ENCODE results near the gene CACHD1.

The CACHD1 gene

DNA sequence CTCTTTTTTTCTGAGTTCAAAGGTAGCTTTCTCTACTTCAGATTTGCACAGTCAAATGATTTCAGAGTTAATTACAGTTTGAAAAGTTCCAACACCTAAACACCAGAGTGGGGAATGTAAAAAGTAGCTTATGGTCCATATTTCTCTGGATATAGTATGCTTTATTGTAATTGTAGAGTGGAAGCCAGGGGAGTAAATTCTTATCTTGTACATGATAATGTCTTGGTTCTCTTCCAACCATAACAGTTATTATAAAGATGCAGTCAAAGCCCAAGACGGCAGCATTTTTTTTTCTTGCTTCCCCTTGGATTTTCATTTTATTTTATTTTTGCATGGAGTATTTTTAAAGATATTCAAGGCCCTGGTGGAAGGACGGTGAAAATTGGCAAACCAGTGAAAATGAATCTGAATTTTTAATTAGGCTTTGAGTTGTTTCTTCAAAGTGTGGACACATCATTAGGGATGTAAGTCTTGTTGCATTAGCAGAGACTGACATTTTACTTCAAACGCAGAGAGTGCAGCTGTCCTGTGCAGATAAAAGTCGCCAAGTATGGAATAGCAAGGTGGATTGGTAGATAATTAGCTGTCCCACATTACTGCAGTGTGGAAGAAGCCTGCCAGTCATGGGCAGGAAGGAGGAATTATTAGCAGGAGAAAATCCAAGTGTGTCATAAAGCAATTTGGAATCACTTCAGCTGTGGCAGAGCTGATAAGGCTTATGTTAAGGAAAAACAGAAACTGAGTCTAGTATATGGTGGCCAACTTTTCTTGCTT lies 11.3 kb downstream of the CACHD1 start:
- Histone ChIP-seq H3K4me2 (ENCODE audit: low read length) (no peak overlapping the region), H3K27ac (ENCODE audit: low read depth, low read length) (no peak overlapping the region), H3K79me1 (ENCODE audit: low read length) (peaks cover 27% of the 10 kb centered on the region), H4K5ac (ENCODE audit: low read length) (no peak overlapping the region), H3K56ac (ENCODE audit: low read length) (no peak overlapping the region), H2BK15ac (replicated peaks; ENCODE audit: low read depth) (no peak overlapping the region), H3K4ac (ENCODE audit: low read depth, low read length) (no peak overlapping the region), H4K8ac (ENCODE audit: low read depth, low read length) (no peak overlapping the region), H2BK5ac (ENCODE audit: low read length) (no peak overlapping the region), H3K4me3 (ENCODE audit: low read length) (no peak overlapping the region), H3K36me3 (ENCODE audit: control insufficient read depth, insufficient read depth, low read length) (no peaks in the 10 kb centered on the region), H3K79me2 (ENCODE audit: control insufficient read depth, insufficient read depth, low read length) (peaks cover 73% of the 10 kb centered on the region), H3K23ac (ENCODE audit: low read length) (no peak overlapping the region), H3K18ac (ENCODE audit: low read length) (no peak overlapping the region), H3K9ac (ENCODE audit: low read length) (no peak overlapping the region), H2BK120ac (ENCODE audit: low read depth, low read length) (no peak overlapping the region), H3K4me1 (ENCODE audit: control insufficient read depth, low read depth, low read length) (peaks cover 21% of the 10 kb centered on the region), H3K27me3 (ENCODE audit: insufficient read depth, low read length, poor library complexity) (no peaks in the 10 kb centered on the region), H2AK5ac (ENCODE audit: low read length) (no peak overlapping the region)
- WGBS (ENCODE audit: extremely low coverage, insufficient coverage, low lambda C conversion rate) = no CpG with 5 or more reads among the region's 4 CpGs
- DNase-seq = no peak

DNA sequence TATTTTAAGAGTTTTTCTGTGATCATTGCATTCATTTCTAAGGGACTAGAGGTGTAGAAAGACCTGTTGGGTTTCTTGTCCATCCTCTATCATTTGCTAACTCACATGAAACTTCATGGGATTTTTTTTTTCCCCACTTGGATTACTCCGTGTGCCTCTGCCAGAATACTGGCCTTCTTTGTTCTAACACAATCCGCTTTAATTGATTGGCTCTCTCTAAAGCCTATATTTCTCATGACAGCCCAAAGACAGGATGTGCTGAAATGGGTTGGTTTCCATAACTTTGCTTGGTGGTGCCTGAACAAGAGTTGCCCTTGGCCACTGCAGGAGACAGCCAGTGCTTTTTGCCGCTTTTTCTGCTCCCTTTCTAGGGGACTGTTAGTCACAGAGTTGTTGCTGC lies 12.2 kb downstream of the CACHD1 start:
- H3K79me1 ChIP-seq (ENCODE audit: low read length) = peaks cover 27% of the 10 kb centered on the region
- no peak overlapping the region for H4K5ac ChIP-seq (ENCODE audit: low read length)
- H2AK5ac ChIP-seq (ENCODE audit: low read length) = no peak overlapping the region
- no peak overlapping the region for H3K9ac ChIP-seq (ENCODE audit: low read length)
- H3K56ac ChIP-seq (ENCODE audit: low read length) = no peak overlapping the region
- H3K4me1 ChIP-seq (ENCODE audit: control insufficient read depth, low read depth, low read length) = peaks cover 21% of the 10 kb centered on the region
- H2BK15ac ChIP-seq (replicated peaks; ENCODE audit: low read depth) = no peak overlapping the region
- H2BK120ac ChIP-seq (ENCODE audit: low read depth, low read length) = no peak overlapping the region
- H3K27me3 ChIP-seq (ENCODE audit: insufficient read depth, low read length, poor library complexity) = no peaks in the 10 kb centered on the region
- no peak for DNase-seq
- H3K4ac ChIP-seq (ENCODE audit: low read depth, low read length) = no peak overlapping the region
- no peaks in the 10 kb centered on the region for H3K36me3 ChIP-seq (ENCODE audit: control insufficient read depth, insufficient read depth, low read length)
- H2BK5ac ChIP-seq (ENCODE audit: low read length) = no peak overlapping the region
- no peak overlapping the region for H3K23ac ChIP-seq (ENCODE audit: low read length)
- H3K4me2 ChIP-seq (ENCODE audit: low read length) = no peak overlapping the region
- H3K27ac ChIP-seq (ENCODE audit: low read depth, low read length) = no peak overlapping the region
- no CpG with 5 or more reads among the region's 3 CpGs for WGBS (ENCODE audit: extremely low coverage, insufficient coverage, low lambda C conversion rate)
- H4K8ac ChIP-seq (ENCODE audit: low read depth, low read length) = no peak overlapping the region
- no peak overlapping the region for H3K18ac ChIP-seq (ENCODE audit: low read length)
- peaks cover 74% of the 10 kb centered on the region for H3K79me2 ChIP-seq (ENCODE audit: control insufficient read depth, insufficient read depth, low read length)
- H3K4me3 ChIP-seq (ENCODE audit: low read length) = no peak overlapping the region

DNA sequence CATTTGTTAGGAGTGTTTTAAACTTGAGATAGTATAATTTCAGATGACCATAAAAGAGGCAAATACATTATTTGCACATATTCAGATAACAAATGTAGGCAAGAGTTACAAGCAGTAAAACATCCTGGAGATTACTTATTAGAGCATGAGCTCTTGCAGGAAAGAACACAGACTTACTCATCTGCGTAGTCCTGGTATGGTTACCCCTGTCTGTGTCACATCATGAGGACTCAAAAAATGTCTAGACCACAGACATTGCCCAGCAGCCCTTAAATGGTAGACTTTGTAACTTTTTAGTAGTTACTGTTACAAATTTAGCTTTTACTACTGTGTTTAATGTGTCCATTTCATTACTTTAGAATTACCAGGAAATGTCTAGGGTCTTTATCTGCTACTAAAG lies 12.8 kb downstream of the CACHD1 start:
- no peak overlapping the region for H3K23ac ChIP-seq (ENCODE audit: low read length)
- H2BK5ac ChIP-seq (ENCODE audit: low read length) = no peak overlapping the region
- H3K56ac ChIP-seq (ENCODE audit: low read length) = no peak overlapping the region
- H2BK15ac ChIP-seq (replicated peaks; ENCODE audit: low read depth) = no peak overlapping the region
- H3K36me3 ChIP-seq (ENCODE audit: control insufficient read depth, insufficient read depth, low read length) = no peaks in the 10 kb centered on the region
- no peak overlapping the region for H3K27ac ChIP-seq (ENCODE audit: low read depth, low read length)
- no peak overlapping the region for H3K18ac ChIP-seq (ENCODE audit: low read length)
- no peaks in the 10 kb centered on the region for H3K27me3 ChIP-seq (ENCODE audit: insufficient read depth, low read length, poor library complexity)
- WGBS (ENCODE audit: extremely low coverage, insufficient coverage, low lambda C conversion rate) = no CpG with 5 or more reads among the region's 1 CpG
- no peak overlapping the region for H4K5ac ChIP-seq (ENCODE audit: low read length)
- peaks cover 76% of the 10 kb centered on the region for H3K79me2 ChIP-seq (ENCODE audit: control insufficient read depth, insufficient read depth, low read length)
- H3K4me1 ChIP-seq (ENCODE audit: control insufficient read depth, low read depth, low read length) = peaks cover 23% of the 10 kb centered on the region
- H4K8ac ChIP-seq (ENCODE audit: low read depth, low read length) = no peak overlapping the region
- H3K4ac ChIP-seq (ENCODE audit: low read depth, low read length) = no peak overlapping the region
- H2AK5ac ChIP-seq (ENCODE audit: low read length) = no peak overlapping the region
- H2BK120ac ChIP-seq (ENCODE audit: low read depth, low read length) = no peak overlapping the region
- no peak overlapping the region for H3K9ac ChIP-seq (ENCODE audit: low read length)
- peaks cover 27% of the 10 kb centered on the region for H3K79me1 ChIP-seq (ENCODE audit: low read length)
- DNase-seq = no peak
- H3K4me3 ChIP-seq (ENCODE audit: low read length) = no peak overlapping the region
- no peak overlapping the region for H3K4me2 ChIP-seq (ENCODE audit: low read length)

DNA sequence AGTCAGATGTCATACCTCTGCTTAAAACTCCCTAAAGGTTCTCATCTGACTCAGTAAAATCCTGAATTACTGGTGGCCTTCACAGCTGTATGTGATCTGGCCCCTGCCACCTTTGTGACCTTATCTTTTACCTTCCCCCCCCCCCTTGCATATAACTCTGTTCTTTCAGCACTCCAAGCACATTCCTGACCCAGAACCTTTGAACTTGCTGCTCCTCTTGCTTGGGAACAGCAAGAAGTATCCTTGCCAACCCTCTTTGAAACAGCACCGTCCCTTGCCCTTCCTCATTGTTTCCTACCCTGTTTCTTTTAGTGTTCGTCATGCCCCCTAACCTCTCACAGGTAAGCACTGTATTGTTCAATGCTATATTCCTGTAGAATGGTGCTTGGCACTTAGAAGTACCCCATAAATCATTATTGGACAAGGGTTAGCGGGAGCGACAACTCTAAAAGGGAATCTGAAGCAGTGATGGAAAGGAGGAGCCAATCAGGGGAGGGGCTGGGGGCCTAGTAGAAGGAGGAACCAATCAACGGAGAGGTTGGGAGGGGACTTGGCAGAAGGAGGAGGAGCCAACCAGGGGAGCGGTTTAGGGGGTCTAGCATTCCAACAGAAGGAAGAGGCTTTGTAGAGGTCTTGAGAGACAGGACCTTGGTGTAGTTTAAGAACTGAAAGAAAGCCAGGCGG lies 13.9 kb downstream of the CACHD1 start:
- Histone ChIP-seq H4K8ac (ENCODE audit: low read depth, low read length) (no peak overlapping the region), H3K4me3 (ENCODE audit: low read length) (no peak overlapping the region), H4K5ac (ENCODE audit: low read length) (no peak overlapping the region), H3K9ac (ENCODE audit: low read length) (no peak overlapping the region), H2AK5ac (ENCODE audit: low read length) (no peak overlapping the region), H3K79me1 (ENCODE audit: low read length) (peaks cover 23% of the 10 kb centered on the region), H3K36me3 (ENCODE audit: control insufficient read depth, insufficient read depth, low read length) (no peaks in the 10 kb centered on the region), H3K23ac (ENCODE audit: low read length) (no peak overlapping the region), H3K56ac (ENCODE audit: low read length) (no peak overlapping the region), H2BK5ac (ENCODE audit: low read length) (no peak overlapping the region), H2BK120ac (ENCODE audit: low read depth, low read length) (no peak overlapping the region), H3K4me1 (ENCODE audit: control insufficient read depth, low read depth, low read length) (peaks cover 22% of the 10 kb centered on the region), H3K4ac (ENCODE audit: low read depth, low read length) (no peak overlapping the region), H3K79me2 (ENCODE audit: control insufficient read depth, insufficient read depth, low read length) (peaks cover 71% of the 10 kb centered on the region), H3K27ac (ENCODE audit: low read depth, low read length) (no peak overlapping the region), H2BK15ac (replicated peaks; ENCODE audit: low read depth) (no peak overlapping the region), H3K4me2 (ENCODE audit: low read length) (no peak overlapping the region), H3K18ac (ENCODE audit: low read length) (no peak overlapping the region), H3K27me3 (ENCODE audit: insufficient read depth, low read length, poor library complexity) (no peaks in the 10 kb centered on the region)
- peak; percentile 71 for DNase-seq
- no CpG with 5 or more reads among the region's 7 CpGs for WGBS (ENCODE audit: extremely low coverage, insufficient coverage, low lambda C conversion rate)

DNA sequence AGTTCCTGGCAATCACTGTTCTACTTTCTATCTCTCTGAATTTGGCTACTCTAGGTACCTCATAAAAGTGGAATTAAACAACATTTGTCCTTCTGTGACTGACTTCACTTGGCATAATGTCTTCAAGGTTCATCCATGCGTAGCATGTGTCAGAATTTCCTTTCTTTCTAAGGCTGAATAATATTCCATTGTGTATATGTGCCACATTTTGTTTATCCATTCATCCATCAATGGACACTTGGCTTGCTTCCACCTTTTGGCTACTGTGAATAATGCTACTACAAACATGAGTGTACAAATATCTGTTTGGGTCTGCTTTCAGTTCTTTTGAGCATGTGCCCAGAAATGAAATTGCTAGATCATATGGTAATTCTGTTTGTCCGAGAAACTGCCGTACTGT lies 14.7 kb downstream of the CACHD1 start:
- Histone ChIP-seq H3K27me3 (ENCODE audit: insufficient read depth, low read length, poor library complexity) (no peaks in the 10 kb centered on the region), H3K18ac (ENCODE audit: low read length) (no peak overlapping the region), H2BK120ac (ENCODE audit: low read depth, low read length) (no peak overlapping the region), H3K23ac (ENCODE audit: low read length) (no peak overlapping the region), H3K4me3 (ENCODE audit: low read length) (no peak overlapping the region), H4K8ac (ENCODE audit: low read depth, low read length) (no peak overlapping the region), H3K9ac (ENCODE audit: low read length) (no peak overlapping the region), H3K4me1 (ENCODE audit: control insufficient read depth, low read depth, low read length) (peaks cover 19% of the 10 kb centered on the region), H2BK5ac (ENCODE audit: low read length) (no peak overlapping the region), H3K56ac (ENCODE audit: low read length) (no peak overlapping the region), H3K79me2 (ENCODE audit: control insufficient read depth, insufficient read depth, low read length) (peaks cover 71% of the 10 kb centered on the region), H3K79me1 (ENCODE audit: low read length) (peaks cover 21% of the 10 kb centered on the region), H3K27ac (ENCODE audit: low read depth, low read length) (no peak overlapping the region), H2BK15ac (replicated peaks; ENCODE audit: low read depth) (no peak overlapping the region), H2AK5ac (ENCODE audit: low read length) (no peak overlapping the region), H3K4me2 (ENCODE audit: low read length) (no peak overlapping the region), H4K5ac (ENCODE audit: low read length) (no peak overlapping the region), H3K4ac (ENCODE audit: low read depth, low read length) (no peak overlapping the region), H3K36me3 (ENCODE audit: control insufficient read depth, insufficient read depth, low read length) (no peaks in the 10 kb centered on the region)
- no CpG with 5 or more reads among the region's 3 CpGs for WGBS (ENCODE audit: extremely low coverage, insufficient coverage, low lambda C conversion rate)
- no peak for DNase-seq
